NCI-H2081 (cell line): Measurements from ENCODE around the gene HEPN1.

ENCODE experiments used
- DNase-seq, 2 experiments: peaks; one replicate each; lab custom pipeline; 2025; lab: John Stamatoyannopoulos, UW

Gene HEPN1

DNA sequence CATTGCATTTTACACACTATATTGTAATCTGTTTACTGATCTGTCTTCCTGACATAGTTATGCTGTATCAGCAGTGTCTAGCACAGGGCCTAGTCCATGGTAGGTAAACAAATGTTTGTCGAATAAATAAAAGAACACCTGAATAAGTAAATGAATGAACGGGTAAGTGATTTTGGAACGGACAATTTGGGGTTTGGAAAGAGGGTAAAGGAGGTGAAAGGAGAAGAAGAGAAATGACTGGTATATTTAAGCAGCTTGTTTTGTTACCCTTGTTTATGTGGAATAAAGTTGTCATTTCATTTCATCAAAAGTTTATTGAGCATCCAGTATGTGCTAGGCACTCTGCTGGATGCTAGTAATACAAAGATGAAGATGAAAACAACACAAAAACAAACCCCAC, at the start of gene HEPN1:
TSS of gene HEPN1 (plus strand) at position 301 of the 400 bp plus-strand sequence.
- no peak for DNase-seq

DNA sequence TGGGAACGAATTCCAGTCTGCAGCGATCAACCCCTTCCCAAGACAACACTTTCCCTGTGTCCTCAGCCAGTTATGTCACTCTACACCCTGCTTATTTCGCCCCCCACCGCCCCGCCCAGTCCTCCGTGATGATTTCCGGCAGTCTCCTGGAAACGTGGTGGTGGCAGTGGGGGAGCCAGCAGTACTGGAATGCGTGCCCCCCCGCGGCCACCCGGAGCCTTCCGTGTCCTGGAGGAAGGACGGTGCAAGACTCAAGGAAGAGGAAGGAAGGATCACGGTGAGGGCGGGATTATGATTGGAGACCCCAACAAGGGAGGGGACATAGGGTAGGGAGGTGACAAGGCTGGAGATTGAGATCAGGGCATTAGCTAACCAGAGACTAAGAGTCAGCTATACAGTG, 49.7 kb upstream of the HEPN1 start:
- no peak for DNase-seq

DNA sequence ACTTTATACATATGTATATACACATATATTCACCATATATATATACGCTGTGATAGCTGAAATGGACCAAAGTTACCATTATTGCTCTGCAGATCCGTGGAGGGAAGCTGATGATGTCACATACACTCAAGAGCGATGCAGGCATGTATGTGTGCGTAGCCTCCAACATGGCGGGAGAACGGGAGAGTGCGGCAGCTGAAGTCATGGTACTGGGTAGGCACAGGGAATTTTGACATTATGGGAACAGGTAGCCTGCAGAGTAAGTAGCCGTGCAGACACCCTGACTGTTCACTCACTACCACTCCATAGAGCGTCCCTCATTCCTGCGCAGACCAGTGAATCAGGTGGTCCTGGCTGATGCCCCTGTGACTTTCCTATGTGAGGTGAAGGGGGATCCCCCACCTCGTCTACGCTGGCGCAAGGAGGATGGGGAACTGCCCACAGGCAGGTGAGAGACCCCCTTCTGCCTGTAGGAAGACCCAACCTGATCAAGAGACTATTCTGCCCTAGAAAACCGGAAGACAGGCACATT, 49.1 kb upstream of the HEPN1 start:
- DNase-seq: no peak

DNA sequence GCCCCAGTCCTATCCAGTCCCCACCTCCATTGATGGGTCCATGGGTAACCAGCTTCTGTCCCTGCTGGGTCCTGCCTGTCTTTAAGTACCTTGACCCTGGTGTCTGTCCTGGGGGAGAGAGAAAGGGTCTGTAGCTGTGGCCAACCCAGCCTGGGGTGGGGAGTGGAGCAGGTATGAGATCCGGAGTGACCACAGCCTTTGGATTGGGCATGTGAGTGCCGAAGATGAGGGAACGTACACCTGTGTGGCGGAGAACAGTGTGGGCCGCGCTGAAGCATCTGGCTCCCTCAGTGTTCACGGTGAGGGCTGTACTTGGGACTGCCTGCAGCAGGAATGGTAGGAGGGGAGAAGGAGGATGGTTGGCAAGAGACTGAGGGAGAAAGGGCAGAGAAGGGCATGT, 48.6 kb upstream of the HEPN1 start:
- no peak for DNase-seq

DNA sequence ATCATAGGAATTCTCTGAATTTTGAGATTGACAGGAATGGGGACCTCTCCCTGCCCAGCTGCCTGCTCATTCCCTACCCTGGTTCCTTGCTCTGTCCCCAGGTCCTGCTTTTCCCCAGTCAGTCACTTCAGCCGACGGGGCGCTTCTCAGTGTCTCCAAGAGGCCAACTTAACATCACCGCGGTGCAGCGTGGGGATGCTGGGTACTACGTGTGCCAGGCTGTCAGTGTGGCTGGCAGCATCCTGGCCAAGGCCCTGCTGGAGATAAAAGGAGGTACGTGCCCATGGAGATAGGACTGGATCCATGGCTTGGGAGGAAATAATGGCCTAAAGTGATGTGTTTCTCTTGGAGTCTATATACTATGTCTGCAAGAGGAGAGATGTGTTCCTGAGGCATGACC, 46.8 kb upstream of the HEPN1 start:
- no peak for DNase-seq

DNA sequence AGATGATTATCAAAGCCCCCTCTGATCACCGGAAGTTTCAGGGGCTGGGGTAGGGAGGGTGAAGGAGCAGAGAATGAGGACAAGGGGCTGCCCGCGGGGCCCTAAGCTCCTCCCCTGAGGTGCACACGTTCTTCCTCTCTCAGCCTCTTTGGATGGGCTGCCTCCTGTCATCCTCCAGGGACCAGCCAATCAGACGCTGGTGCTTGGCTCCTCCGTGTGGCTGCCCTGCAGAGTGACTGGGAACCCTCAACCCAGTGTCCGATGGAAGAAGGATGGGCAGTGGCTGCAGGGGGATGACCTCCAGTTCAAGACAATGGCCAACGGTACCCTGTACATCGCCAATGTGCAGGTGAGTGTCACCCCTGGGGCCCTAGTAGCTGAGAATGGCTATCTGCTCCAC, 46.3 kb upstream of the HEPN1 start:
- DNase-seq: no peak

DNA sequence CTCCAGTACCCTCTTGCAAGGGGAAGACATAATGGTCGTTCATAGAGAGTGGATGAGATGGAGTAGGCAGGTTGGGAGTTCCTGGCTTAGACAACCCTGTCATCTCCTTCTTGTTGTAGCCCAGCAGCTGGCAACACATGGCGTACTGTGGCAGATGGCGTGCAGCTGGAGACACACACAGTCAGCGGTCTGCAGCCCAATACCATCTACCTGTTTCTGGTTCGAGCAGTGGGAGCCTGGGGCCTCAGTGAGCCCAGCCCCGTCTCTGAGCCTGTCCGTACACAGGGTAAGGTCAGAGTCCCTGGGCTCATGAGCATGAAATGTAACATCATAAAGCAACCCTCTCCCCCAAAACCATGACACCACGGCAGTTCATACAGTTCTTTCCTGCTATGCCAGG, 45.1 kb upstream of the HEPN1 start:
- DNase-seq: no peak

DNA sequence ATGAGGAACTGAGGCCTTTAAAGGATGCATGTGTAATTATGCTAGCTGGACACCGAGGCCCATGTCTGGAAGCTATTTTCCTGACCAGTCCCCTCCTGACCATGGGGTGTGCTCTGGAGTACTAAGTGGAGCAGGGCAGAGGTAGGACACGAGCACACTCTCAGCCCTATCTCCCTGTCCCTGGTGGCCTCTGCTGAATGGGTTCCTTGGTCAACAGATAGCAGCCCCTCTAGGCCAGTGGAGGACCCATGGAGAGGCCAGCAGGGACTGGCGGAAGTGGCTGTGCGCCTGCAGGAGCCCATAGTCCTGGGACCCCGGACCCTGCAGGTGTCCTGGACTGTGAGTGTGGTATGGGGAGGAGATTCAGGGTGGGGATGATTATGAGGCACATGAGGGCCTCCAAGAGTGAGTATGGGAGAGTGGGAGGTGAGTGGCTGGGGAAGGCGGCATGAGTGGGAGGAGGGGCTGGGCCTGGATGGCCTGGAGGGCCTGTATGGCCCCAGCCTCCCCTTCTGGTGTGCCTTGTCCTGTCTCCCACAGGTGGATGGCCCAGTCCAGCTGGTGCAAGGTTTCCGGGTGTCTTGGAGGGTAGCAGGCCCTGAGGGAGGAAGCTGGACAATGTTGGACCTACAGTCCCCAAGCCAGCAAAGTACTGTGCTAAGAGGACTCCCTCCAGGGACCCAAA, 44.3 kb upstream of the HEPN1 start:
- no peak for DNase-seq

DNA sequence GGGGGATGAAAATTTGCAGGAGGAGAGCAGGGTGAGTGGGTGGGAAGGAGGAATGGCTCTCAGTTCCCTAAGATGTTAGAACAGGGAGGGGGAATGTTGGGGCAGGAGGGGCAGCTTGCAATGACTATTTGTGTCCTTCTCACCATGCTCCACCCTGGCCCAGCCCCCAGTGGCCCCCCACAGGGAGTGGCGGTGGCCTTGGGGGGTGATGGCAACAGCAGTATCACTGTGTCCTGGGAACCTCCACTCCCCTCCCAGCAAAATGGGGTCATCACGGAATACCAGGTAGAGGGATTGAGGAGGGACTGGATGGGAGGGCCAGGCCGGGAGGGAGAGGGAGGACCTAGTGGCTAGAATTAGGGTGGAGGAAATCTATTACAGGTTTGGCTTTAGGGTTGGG, 43.6 kb upstream of the HEPN1 start:
- no peak for DNase-seq

DNA sequence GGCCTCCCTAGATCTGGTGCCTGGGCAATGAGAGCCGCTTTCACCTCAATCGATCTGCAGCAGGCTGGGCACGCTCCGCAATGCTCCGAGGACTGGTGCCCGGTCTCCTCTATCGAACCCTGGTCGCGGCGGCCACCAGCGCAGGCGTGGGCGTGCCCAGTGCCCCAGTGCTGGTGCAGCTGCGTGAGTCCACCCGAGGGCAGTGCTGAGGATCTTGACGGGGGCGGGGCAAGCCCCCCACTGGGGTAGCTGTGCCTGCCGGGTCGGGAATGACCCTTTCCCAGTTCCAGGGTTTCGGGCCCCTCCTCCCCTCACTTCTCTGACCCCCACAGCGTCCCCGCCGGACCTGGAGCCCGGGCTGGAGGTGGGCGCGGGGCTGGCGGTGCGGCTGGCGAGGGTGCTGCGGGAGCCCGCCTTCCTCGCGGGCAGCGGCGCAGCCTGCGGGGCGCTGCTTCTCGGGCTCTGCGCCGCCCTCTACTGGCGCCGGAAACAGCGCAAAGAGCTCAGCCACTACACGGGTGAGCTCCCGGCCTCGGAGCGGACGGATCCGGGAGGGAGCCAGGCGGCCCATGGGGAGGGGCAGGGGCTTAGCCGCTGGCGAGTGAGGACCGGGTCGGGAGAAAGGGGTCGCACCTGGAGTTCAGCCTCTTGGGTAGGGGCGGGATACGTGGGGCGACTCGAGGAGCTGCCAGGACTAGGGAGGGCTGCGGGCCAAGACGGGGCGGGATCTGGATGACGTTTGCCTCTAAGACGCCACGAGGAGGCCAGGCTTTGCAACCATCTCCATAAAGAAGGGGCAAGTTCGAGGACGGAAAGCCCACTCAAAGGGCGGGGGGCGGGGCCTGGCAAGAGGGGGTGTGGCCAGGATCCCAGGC, 42.9 kb upstream of the HEPN1 start:
- peak; percentile 57 to 64 for DNase-seq

DNA sequence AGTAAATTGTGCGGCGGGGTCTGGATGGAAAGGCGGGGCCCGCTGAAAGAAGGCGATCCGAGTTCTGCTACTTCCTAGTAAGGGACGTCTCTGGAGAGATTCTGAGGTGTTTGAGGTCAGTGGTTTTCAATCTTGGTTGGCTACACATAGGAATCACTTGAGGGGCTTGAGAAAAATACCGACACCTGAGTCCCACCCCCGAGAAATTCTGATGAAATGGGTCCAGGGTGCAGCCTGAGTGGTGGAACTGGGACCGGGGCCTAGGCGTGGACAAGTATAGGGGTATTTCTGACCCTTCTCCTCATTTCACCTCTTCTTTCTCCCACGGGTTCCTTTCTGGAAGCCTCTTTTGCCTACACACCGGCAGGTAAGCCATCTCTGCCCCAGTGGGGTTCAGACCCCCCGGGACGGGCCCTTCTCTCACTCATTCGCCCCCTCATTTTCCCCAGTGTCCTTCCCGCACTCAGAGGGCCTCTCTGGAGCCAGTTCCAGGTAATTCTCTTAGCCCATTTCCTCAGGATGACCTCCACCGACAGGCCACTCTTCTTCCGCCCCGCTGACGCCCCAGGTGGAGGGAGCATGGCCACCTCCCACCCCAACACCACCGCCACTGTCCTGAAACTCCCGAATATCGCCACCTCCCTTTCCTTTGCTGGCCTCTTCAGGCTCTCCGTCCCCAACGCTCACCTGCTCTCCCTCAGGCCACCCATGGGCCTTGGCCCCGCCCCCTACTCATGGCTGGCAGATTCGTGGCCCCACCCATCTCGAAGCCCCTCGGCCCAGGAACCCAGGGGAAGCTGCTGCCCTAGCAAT, 42.0 kb upstream of the HEPN1 start:
- DNase-seq: no peak

DNA sequence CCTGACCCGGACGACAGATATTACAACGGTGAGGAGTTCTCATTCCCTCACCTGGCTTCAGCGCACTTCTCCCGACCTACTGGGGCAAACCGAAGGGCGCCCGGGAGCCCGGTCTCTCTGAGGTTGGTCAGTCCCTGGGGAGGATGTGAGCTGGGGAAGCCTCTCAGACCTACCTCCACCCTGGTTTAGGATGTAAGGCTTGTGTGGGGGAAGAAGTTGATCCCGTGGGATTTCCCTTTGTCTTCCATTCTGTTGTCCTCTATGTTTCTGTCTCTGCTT, 41.5 kb upstream of the HEPN1 start:
- no peak for DNase-seq

DNA sequence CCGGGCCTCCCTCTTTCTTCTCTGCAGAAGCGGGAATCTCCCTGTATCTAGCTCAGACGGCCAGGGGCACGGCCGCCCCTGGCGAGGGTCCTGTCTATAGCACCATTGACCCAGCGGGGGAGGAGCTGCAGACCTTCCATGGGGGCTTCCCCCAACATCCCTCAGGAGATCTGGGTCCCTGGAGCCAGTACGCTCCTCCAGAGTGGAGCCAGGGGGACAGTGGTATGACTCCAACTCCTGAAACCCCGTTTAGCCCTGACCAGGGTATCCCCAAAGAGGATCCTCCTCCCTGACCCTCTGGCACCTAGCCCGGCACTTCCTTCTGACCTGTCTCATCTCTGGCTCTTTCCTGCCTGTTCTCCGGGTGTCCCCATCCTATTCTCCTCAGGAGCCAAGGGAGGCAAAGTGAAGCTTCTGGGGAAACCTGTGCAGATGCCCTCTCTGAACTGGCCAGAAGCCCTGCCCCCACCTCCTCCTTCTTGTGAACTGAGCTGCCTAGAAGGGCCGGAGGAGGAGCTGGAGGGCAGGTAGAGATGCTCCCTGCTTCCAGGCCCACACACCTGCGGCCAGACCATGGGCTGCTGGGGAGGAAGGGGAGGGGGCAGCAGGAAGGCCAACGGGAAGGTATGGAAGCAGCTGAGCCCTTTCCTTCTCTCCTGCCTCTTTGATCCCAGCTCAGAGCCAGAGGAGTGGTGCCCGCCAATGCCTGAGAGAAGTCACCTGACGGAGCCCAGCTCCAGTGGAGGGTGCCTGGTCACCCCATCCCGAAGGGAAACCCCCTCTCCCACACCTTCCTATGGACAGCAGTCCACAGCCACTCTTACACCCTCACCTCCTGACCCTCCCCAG, 40.9 kb upstream of the HEPN1 start:
- DNase-seq: no peak

DNA sequence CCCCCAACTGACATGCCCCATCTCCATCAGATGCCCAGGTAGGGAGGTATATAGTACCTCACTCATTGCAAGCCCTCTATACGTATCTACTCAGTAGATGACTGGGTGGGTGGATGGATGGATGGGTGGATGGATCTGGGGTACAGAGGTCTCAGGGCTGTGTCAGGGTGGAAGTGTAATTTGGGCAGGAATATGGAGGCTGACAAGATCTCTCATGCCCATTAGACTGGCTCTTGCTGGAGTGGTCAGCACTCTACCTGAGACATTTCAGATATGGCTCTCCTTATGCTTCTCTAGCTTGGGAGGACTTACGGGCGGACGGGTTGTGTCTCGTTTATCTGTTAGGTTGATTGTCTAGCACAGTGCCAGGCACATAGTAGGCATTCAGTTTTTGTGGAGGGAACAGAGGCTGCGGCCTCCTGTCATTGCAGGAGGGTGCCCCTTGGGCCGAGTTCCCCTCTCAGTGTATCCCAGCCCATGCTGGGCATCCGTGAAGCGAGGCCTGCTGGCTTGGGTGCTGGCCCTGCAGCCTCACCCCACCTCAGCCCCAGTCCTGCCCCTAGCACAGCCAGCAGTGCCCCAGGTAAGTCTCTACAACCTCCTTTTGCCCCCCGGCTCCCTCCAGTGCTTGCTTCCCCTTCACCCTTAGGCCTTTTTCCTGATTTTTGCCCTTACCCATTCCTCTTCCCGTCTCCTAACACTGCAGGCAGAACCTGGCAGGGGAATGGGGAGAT, 40.1 kb upstream of the HEPN1 start:
- no peak for DNase-seq

DNA sequence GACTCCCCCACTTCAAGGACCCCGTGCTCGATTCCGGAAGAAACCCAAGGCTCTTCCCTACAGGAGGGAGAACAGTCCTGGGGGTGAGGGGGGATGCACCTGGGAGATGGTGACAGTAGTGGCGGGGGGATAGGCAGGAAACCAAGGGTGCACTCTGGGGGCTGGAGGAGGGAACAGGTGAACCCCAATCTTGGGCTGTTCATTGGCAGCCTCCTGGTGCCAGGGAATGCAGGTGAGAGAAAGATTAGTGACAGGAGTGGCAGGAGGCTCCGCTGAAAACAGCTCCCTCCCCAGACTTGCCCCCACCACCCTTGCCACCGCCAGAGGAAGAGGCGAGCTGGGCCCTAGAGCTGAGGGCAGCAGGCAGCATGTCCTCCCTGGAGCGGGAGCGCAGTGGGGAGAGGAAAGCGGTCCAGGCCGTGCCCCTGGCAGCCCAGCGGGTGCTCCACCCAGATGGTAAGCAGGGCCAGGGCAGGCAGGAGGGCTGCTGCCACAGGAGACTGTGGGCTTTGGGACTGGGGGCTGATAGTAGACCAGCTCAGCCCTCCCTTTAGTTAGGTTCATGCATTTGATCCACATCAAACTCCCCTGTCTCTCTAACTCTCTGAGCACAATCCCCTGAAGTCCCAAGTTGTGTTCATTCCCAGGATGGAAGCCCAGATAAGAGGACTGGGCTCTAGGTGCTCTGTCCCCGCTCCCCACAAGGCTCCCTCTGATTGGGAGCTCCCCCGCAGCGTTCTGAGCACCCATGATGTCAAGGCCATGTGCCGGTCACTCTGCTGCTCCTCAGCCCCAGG, 39.4 kb upstream of the HEPN1 start:
- no peak for DNase-seq

DNA sequence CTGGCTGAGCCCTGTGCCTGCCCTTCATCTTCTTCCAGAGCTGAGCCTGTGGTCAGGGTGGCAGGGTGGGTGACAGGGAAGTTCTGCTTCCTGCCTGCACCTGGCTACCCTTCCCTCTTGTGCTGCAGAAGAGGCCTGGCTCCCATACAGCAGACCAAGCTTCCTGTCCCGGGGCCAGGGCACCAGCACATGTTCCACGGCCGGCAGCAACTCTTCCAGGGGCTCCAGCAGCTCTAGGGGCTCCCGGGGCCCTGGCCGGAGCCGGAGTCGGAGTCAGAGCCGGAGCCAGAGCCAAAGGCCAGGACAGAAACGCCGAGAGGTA, 38.8 kb upstream of the HEPN1 start:
- no peak for DNase-seq

DNA sequence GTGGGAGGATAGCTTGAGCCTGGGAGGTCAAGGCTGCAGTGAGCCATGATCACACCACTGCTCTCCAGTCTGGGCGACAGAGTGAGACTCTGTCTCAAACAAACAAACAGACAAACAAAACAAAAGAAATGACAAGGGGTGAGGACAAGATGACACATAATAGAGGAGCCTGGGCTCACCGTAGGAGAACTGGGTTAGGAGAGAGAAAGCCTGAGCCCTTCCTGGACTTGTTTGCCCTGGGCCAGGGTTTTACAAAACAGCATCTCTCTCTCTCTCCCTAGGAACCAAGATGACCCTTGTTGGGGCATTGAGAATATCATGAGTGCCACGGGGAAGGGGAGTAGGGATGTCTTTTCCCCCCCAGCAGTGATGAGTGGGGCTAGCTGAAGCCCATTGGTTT, 38.1 kb upstream of the HEPN1 start:
- no peak for DNase-seq

DNA sequence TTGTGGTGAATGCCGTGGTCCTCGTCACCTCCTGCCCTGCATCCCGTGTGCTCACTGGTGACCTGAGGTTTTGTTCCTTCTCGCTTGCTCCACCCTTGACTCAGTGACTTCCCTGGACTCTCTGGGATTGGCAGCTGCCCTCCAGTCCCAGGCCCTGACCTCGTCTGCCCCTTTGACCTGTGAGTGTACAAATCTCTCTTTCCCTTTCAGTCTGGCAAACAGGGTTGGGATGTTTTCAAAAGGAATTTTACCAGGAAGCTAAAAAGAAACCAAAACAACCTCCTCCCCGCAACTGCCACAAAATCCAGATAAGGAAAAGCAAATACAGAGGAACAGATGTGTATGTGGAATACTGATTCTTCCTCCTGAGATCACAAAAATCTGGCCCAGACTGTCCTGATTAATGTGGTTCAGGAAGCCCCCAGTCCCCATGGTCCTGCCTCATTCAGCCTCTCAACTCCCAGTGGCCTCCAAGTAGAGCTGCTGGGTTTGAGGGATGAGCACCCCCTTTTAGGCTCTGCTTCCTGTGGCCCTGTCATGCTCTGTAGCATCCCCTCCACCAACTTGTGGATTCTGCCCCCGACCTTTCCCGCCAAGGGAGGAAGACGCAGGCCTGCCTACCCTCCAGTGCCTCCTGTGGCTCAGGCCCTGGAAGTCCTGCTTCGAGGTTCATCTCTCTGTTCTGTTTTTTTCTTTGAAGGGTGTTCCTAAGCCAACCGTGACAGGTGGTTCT, 36.5 kb upstream of the HEPN1 start:
- no peak for DNase-seq

DNA sequence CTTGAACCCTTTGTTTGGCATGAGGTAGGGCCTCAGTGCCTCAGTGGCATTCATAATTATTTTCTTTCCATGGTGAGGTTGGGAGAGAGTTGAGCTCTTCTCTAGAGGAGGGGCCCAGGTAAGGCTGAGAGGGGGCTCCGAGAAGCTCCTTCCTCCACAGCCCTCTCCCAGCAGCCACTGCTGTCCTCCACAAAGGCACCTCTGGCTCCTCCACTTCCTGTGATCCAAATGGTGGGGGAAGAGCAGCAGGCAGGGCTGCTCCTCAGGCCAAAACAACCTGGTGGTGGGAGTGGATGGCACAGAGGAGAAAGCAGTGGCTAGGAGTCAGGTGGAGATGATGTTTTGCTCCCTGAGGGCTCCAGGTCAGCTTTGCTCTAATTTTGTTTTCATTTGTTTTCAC, 34.7 kb upstream of the HEPN1 start:
- DNase-seq: no peak
